Pancreas (tissue), 10 donors: ENCODE measurements around the gene NDUFAF2. TPM values are rescaled to one million over a fixed set of nuclear protein-coding genes. Genes with fewer than 3 reads are reported as not detected.

Experiments used
- ATAC-seq, 4 donors: fragments of 200-7000 bp; cut with Tn5 transposase; one replicate each; pipeline versions ENCODE4 v1.8.0 to v1.9.1; 2020; ENCODE audit warnings: mild to moderate bottlenecking in 4 of 4, moderate library complexity in 4 of 4
- DNase-seq, 6 donors: peaks; one replicate each; pipeline ENCODE4 v3.0.0-alpha.2; 2020
- FAIRE-seq: peaks from 2 replicates; lab custom pipeline; 2012; peaks lifted over from hg19 to GRCh38; lab: Jason Lieb, UNC
- H3K27ac ChIP-seq, 4 donors: fragments of 200-600 bp; sonication (generic); 1 replicate in 3 of 4; 2 replicates in 1 of 4; pipeline versions ENCODE4 v1.5.0 to v1.8.0; 2020
- H3K27me3 ChIP-seq, 4 donors: fragments of 200-600 bp; one replicate each; pipeline ENCODE4 v1.8.0; 2021
- H3K36me3 ChIP-seq, 3 donors: fragments of 200-600 bp; sonication (generic) in 1 of 3; one replicate each; pipeline versions ENCODE4 v1.5.0 to v1.8.0; 2020 to 2021
- H3K4me1 ChIP-seq, 3 donors: fragments of 200-600 bp; one replicate each; pipeline ENCODE4 v1.8.0; 2021
- H3K4me3 ChIP-seq, 4 donors: fragments of 200-600 bp; sonication (generic) in 2 of 4; one replicate each; pipeline versions ENCODE4 v1.5.0 to v1.8.0; 2020 to 2021
- H3K9me3 ChIP-seq, 4 donors: fragments of 200-600 bp; one replicate each; pipeline ENCODE4 v1.8.0; 2021
- WGBS, 2 donors: extraction: QIAGEN DNeasy Blood & Tissue Kit; methylation state at CpG; one replicate each; pipeline ENCODE4 v1.1.7; 2013; 5-methylcytosine and 5-hydroxymethylcytosine counted together
- intact Hi-C, 3 donors: fragments of 100-400 bp; cut with DNase I; formaldehyde crosslinking; loops; one replicate each; pipeline versions ENCODE4 v1.11.1 to v1.14.2; 2022
- polyA plus RNA-seq, 2 donors: library from polyadenylated mRNA; stranded (reverse); fragments of 200-250 nt; gene quantifications; one replicate each; pipeline ENCODE4 v1.2.3, GENCODE V29; 2013
- total RNA-seq, 6 donors: library from RNA; stranded (reverse); fragmentation: NEBNext Ultra II Directional in 4 of 6; extraction: Animal tissue kit (Norgen Biotek cat#: 25700) in 4 of 6; gene quantifications; one replicate each; pipeline versions ENCODE4 v1.2.1 to v1.2.4, GENCODE V29; 2021 to 2023
- TF ChIP-seq, protein P1 (sequence below), 4 donors: fragments of 200-600 bp; sonication (generic) in 3 of 4; IDR thresholded peaks; one replicate each; pipeline versions ENCODE4 v1.5.0 to v1.8.0; 2021; ENCODE audit warnings: antibody characterized with exemption in 4 of 4
- donor health status: healthy with polysubstance abuse.
- donor health status: DM: no; HTN: no; CAD: no; lungs with moderate emphysema.
- donor health status: DM: no; HTN: no; CAD: no.
- donor health status: control.
- donor health status: control.
- donor health status: Bipolar disorder and iron deficiency.
- donor health status: DM: yes; HTN: yes; CAD: no.
- donor health status: DM: no; HTN: no; CAD: no.
- donor health status: DM: no; HTN: no; CAD: no.
- donor health status: DM: yes; HTN: yes; CAD: no.

The NDUFAF2 gene
- total and polyA plus RNA-seq, 8 donors: 9.4 to 28.6 (median 12.8) TPM

DNA sequence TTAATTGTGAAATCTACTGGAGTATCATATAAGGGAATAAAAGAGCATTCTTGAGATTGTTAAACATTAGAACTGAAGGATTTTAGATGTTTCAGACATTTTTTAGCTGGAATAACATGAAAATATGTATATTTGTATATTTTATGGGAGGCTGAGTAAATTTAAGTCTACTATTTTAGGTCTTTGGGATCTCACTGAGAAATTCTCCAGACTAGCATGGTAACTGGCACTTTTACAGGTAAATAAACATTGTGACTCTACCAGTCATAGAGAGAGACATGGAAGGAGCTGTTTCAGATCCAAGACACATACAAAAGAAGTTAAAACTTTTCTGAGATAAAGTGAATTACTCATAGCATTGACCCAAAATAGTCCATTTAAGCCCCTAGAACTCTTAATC lies 59.4 kb downstream of the NDUFAF2 start:
- Histone ChIP-seq H3K4me1 (peaks cover 0 to 12% (median 0%) of the 10 kb centered on the region in 3 donors), H3K4me3 (no peak overlapping the region), H3K36me3 (no peaks in the 10 kb centered on the region), H3K9me3 (no peaks in the 10 kb centered on the region), H3K27me3 (no peaks in the 10 kb centered on the region), H3K27ac (no peak overlapping the region)
- intact Hi-C loops: no loop called here
- ATAC-seq (no peak), FAIRE-seq (no peak), DNase-seq (no peak)
- TF ChIP-seq, protein P1, sequence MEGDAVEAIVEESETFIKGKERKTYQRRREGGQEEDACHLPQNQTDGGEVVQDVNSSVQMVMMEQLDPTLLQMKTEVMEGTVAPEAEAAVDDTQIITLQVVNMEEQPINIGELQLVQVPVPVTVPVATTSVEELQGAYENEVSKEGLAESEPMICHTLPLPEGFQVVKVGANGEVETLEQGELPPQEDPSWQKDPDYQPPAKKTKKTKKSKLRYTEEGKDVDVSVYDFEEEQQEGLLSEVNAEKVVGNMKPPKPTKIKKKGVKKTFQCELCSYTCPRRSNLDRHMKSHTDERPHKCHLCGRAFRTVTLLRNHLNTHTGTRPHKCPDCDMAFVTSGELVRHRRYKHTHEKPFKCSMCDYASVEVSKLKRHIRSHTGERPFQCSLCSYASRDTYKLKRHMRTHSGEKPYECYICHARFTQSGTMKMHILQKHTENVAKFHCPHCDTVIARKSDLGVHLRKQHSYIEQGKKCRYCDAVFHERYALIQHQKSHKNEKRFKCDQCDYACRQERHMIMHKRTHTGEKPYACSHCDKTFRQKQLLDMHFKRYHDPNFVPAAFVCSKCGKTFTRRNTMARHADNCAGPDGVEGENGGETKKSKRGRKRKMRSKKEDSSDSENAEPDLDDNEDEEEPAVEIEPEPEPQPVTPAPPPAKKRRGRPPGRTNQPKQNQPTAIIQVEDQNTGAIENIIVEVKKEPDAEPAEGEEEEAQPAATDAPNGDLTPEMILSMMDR (IDR thresholded peaks at IDR 0.05): no peak

DNA sequence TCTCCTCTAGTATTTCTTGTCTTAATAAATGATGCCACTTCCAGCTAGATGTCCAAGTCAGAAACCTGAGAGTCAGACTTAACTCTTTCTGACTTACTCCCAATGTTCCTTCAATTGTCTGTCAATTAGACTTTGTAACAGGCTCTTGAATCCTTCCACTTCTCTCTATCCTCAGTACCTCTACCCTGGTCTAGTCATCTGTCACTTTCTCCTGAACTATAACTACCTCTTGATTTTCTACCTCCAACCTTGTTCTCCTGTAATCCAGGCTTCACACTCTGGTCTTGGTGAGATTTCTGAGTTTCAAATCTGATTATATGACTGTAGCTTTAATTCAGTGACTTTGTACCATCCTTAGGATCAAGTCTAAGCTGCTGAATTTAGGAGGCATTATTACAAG lies 64.9 kb downstream of the NDUFAF2 start:
- ATAC-seq (no peak), DNase-seq (no peak), FAIRE-seq (no peak)
- TF ChIP-seq, protein P1 (IDR thresholded peaks at IDR 0.05): no peak
- intact Hi-C loops: no loop called here
- no peak overlapping the region for H3K27ac ChIP-seq
- H3K27me3 ChIP-seq: no peaks in the 10 kb centered on the region
- H3K9me3 ChIP-seq: no peaks in the 10 kb centered on the region
- peaks cover 0 to 8% (median 0%) of the 10 kb centered on the region in 3 donors for H3K4me1 ChIP-seq
- no peaks in the 10 kb centered on the region for H3K36me3 ChIP-seq
- H3K4me3 ChIP-seq: no peak overlapping the region

DNA sequence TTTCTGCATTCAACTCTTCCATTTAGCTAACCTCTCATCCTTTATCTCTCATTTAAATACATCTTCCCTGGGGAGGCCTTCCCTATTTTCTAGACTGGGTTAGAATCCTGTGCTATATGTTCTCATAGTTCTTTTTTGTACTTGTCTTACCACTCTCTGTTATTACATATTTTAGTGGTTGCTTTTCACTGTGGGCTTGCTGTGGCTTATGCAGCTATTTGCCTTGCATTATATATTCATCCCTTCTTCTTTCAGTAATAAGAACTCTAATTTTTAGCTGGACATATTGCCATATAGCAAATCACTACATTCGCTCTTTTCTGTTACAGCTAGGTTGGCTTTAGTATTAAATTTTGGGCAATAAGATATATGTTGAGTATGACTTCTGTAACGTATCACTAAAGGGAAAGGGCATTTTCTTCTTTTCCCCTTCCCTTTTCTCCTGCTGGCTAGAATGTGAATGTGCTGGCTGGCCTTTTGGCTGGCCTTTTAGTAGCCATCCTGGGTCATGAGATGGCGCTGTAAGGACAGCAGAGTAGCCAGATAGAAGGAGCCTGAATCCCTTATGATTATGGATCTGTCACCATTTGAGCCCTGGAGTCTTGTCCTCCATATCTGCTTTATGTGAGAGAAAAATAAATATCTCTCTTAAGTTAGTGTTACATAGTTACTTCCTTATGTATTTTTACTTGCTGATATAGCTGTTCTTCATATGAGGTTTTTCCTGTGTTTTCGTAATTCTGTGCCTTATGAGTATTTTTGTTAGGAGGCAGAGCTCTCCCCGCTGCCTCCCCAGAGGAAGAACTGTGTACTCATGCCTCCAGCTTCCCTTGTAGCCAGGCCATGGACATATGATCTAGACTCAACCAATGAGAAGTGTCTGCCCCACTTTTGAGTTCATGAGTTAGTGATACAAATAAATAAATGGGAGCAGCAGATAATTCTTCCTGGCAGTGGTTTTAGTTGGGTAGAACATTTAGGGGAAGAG lies 65.8 kb downstream of the NDUFAF2 start:
- TF ChIP-seq, protein P1 (IDR thresholded peaks at IDR 0.05): no peak
- 74 to 76% methylated on average over 5 of the region's 5 CpGs for WGBS, 2 donors
- no peak for FAIRE-seq
- no peak overlapping the region for H3K4me3 ChIP-seq
- peaks cover 0 to 8% (median 0%) of the 10 kb centered on the region in 3 donors for H3K4me1 ChIP-seq
- H3K27ac ChIP-seq: no peak overlapping the region
- peak in 2 of 4 donors; percentile 22 to 54 for ATAC-seq
- intact Hi-C loops: no loop called here
- no peaks in the 10 kb centered on the region for H3K9me3 ChIP-seq
- no peak for DNase-seq
- H3K27me3 ChIP-seq: no peaks in the 10 kb centered on the region
- H3K36me3 ChIP-seq: no peaks in the 10 kb centered on the region

DNA sequence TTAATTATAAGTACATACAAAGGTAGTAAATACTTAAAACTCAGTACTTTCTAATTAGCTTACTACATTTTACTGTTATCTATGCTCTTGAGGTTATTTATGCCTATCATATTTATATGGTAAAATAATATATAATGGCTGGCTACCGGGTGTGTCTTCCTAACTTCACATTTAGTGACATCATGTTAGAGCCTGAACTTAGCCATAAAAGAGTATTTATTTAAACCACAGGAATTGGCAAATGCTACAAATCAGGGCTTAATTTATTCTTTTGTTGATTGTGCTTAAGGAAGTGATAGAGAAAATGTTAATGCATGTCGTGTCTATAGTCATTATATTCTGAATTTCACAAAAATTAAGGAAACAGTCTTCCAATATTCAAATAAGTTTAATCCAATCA lies 73.1 kb downstream of the NDUFAF2 start:
- no peak for ATAC-seq
- 73 to 79% methylated on average over 2 of the region's 2 CpGs for WGBS, 2 donors
- H3K9me3 ChIP-seq: no peaks in the 10 kb centered on the region
- intact Hi-C loops: no loop called here
- DNase-seq: no peak
- no peaks in the 10 kb centered on the region for H3K27me3 ChIP-seq
- H3K36me3 ChIP-seq: no peaks in the 10 kb centered on the region
- no peak for FAIRE-seq
- H3K4me1 ChIP-seq: no peaks in the 10 kb centered on the region
- TF ChIP-seq, protein P1 (IDR thresholded peaks at IDR 0.05): no peak
- H3K4me3 ChIP-seq: no peak overlapping the region
- no peak overlapping the region for H3K27ac ChIP-seq

DNA sequence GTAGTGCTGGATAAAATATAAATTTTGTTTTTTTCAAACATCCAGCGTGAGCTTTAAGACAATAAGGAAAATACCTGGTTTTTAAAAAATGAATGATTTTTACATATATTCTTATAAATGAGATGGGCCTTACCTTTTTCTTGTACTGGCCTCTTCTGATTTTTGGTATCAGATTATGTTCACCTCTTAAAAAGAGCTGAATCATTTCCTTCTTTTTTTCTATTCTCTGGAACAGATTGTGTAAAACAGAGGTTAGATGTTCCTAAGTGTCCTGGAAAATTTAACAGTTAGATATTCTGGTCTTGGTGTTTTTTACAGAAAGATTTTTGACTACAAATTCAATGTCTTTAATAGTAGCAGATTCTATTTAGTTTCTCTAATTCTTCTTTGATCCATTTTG lies 74.6 kb downstream of the NDUFAF2 start:
- ATAC-seq: no peak
- no peak for DNase-seq
- Histone ChIP-seq H3K4me1 (no peaks in the 10 kb centered on the region), H3K27ac (no peak overlapping the region), H3K27me3 (no peaks in the 10 kb centered on the region), H3K4me3 (no peak overlapping the region), H3K36me3 (no peaks in the 10 kb centered on the region), H3K9me3 (no peaks in the 10 kb centered on the region)
- TF ChIP-seq, protein P1 (IDR thresholded peaks at IDR 0.05): no peak
- intact Hi-C loops: no loop called here
- peak; percentile 5 for FAIRE-seq
- 100% methylated on average over 1 of the region's 1 CpG for WGBS, 2 donors
